K562 (cell line): ENCODE data around the gene ZNF791. TPM values are rescaled to one million over a fixed set of nuclear protein-coding genes. Genes with fewer than 3 reads are reported as not detected.

Experiments used
- ATF2 ChIP-seq: sonication (generic); formaldehyde crosslinking; IDR thresholded peaks from 2 replicates; pipeline ENCODE4 v1.8.1; 2022; ENCODE audit warnings: missing genetic modification reagents
- CBX3 ChIP-seq, 2 experiments: IDR thresholded peaks; 1 replicate in 1 of 2; 2 replicates in 1 of 2; pipeline ENCODE4 v1.6.1; 2012; ENCODE audit warnings: inconsistent platforms in 2 of 2, low read length in 2 of 2, borderline replicate concordance in 1 of 2, control low read depth in 1 of 2
- COPS2 ChIP-seq: fragments of 450-650 bp; conservative IDR thresholded peaks from 2 replicates; pipeline ENCODE4 v1.6.1; 2016; ENCODE audit warnings: mild to moderate bottlenecking, moderate library complexity
- CREB3 ChIP-seq: fragments of 450-650 bp; conservative IDR thresholded peaks from 2 replicates; pipeline ENCODE4 v1.6.1; 2016; ENCODE audit warnings: missing genetic modification characterization, low read depth, mild to moderate bottlenecking, missing compliant biosample characterization, moderate library complexity
- E2F3 ChIP-seq: fragments of 250-450 bp; sonication (Bioruptor Pico); IDR thresholded peaks from 2 replicates; pipeline ENCODE4 v1.4.0; 2020; ENCODE audit warnings: mild to moderate bottlenecking
- GATAD2A ChIP-seq: fragments of 450-650 bp; IDR thresholded peaks from 2 replicates; pipeline ENCODE4 v1.6.1; 2017
- GTF3C2 ChIP-seq: IDR thresholded peaks from 3 replicates; pipeline ENCODE4 v1.6.1; 2011; ENCODE audit warnings: borderline replicate concordance, mild to moderate bottlenecking, moderate library complexity; ENCODE audit not compliant: insufficient read length; ENCODE audit errors: extremely low read depth
- HDAC8 ChIP-seq: fragments of 450-650 bp; IDR thresholded peaks from 2 replicates; pipeline ENCODE4 v1.6.1; 2016; ENCODE audit warnings: mild to moderate bottlenecking, missing genetic modification characterization, moderate library complexity, missing compliant biosample characterization
- HNRNPL ChIP-seq: fragments of 200-400 bp; formaldehyde crosslinking; IDR thresholded peaks from 2 replicates; pipeline ENCODE4 v1.6.1; 2017; ENCODE audit warnings: low read depth, mild to moderate bottlenecking, low read length
- JUND ChIP-seq, 2 experiments: IDR thresholded peaks; 2 replicates in 1 of 2; 3 replicates in 1 of 2; pipeline ENCODE4 v1.6.1; 2011; ENCODE audit warnings: borderline replicate concordance in 2 of 2, low read depth in 2 of 2, low read length in 2 of 2, improper control_type of control experiment in 1 of 2, missing biosample characterization in 1 of 2, missing genetic modification characterization in 1 of 2, missing genetic modification reagents in 1 of 2
- MYC ChIP-seq, 2 experiments: fragments of 250-450 bp in 1 of 2; sonication (Bioruptor Pico) in 1 of 2; IDR thresholded peaks; 2 replicates each; pipeline versions ENCODE4 v1.5.1 to v1.6.1; 2012 to 2021; ENCODE audit warnings: low read depth in 2 of 2, borderline replicate concordance in 1 of 2, improper control_type of control experiment in 1 of 2, low read length in 1 of 2, mild to moderate bottlenecking in 1 of 2, moderate library complexity in 1 of 2
- SRSF7 ChIP-seq: fragments of 200-400 bp; formaldehyde crosslinking; optimal IDR thresholded peaks from 2 replicates; pipeline ENCODE3; 2017; ENCODE audit warnings: mild to moderate bottlenecking, low read depth, low read length
- TEAD2 ChIP-seq: fragments of 450-650 bp; IDR thresholded peaks from 2 replicates; pipeline ENCODE4 v1.6.1; 2016; ENCODE audit warnings: missing genetic modification characterization, control low read depth, missing compliant biosample characterization
- XRCC3 ChIP-seq: fragments of 450-650 bp; IDR thresholded peaks from 2 replicates; pipeline ENCODE4 v1.6.1; 2017; ENCODE audit warnings: mild to moderate bottlenecking, moderate library complexity
- XRCC4 ChIP-seq: IDR thresholded peaks from one replicate; pipeline ENCODE4 v1.6.1; 2011; ENCODE audit not compliant: insufficient read depth, insufficient read length; ENCODE audit errors: extremely low read depth
- ZNF263 ChIP-seq: sonication (generic); formaldehyde crosslinking; IDR thresholded peaks from 2 replicates; pipeline ENCODE4 v1.8.0; 2022; ENCODE audit warnings: mild to moderate bottlenecking, missing genetic modification reagents, borderline replicate concordance
- ZNF431 ChIP-seq: sonication (generic); formaldehyde crosslinking; IDR thresholded peaks from 2 replicates; pipeline ENCODE4 v1.8.0; 2022; ENCODE audit warnings: mild to moderate bottlenecking, missing genetic modification reagents
- ZNF584 ChIP-seq: fragments of 200-800 bp; sonication (Bioruptor generic); IDR thresholded peaks from 2 replicates; pipeline ENCODE4 v1.6.1; 2016; ENCODE audit warnings: low read depth, mild to moderate bottlenecking, missing genetic modification characterization, missing compliant biosample characterization
- ZNF639 ChIP-seq, 2 experiments: fragments of 200-800 bp in 1 of 2; sonication (Bioruptor generic) in 1 of 2; sonication (generic) in 1 of 2; formaldehyde crosslinking in 1 of 2; IDR thresholded peaks in 1 of 2; conservative IDR thresholded peaks in 1 of 2; 2 replicates each; pipeline versions ENCODE4 v1.5.0 to v1.6.1; 2016 to 2020; ENCODE audit warnings: missing compliant biosample characterization in 1 of 2, missing genetic modification characterization in 1 of 2, missing genetic modification reagents in 1 of 2
- polyA plus RNA-seq, 8 experiments: library from polyadenylated mRNA; depleted of rRNA in 4 of 8; stranded (reverse) in 5 of 8; unstranded in 3 of 8; fragments of >200 nt; fragmentation: Nextera tagmentation in 2 of 8; fragmentation: Illumina TruSeq in 1 of 8; extraction: Ambion mirVana in 2 of 8; extraction: Trizol in 1 of 8; gene quantifications; 2 replicates each; pipeline versions ENCODE4 v1.2.1 to v1.2.3, GENCODE V29; 2011 to 2014; ENCODE audit warnings: inconsistent platforms in 1 of 8, missing spikeins in 1 of 8
- total RNA-seq, 7 experiments: library from RNA; depleted of rRNA in 6 of 7; stranded (reverse); fragments of >200 nt in 6 of 7; fragmentation: Illumina TruSeq in 2 of 7; extraction: Trizol in 2 of 7; gene quantifications; 2 replicates each; pipeline versions ENCODE4 v1.2.1 to v1.2.3, GENCODE V29; 2011 to 2021; ENCODE audit warnings: low replicate concordance in 1 of 7

Gene ZNF791
- total and polyA plus RNA-seq, 9 of the 15 experiments (the other 6 are each of a cell fraction or from before 2014, with no cell fraction given): 7.8 to 22.7 (median 13.1) TPM

GRCh38 chr19:12610540-12611360, at the start of gene ZNF791, which contains the start of gene ZNF490 (continued):
- TF ChIP-seq MYC (IDR thresholded peaks at IDR 0.05; ENCODE audit: low read depth, low read length): peak; percentile 31; the same call in 1 of the 2 replicates
- no peak for TF ChIP-seq MYC (CRISPR knock-in tag; IDR thresholded peaks at IDR 0.05; ENCODE audit: borderline replicate concordance, low read depth)
- TF ChIP-seq SRSF7: no peak
- peak; percentile 63 for TF ChIP-seq JUND (IDR thresholded peaks at IDR 0.05; ENCODE audit: borderline replicate concordance, low read depth, low read length)
- TF ChIP-seq JUND (tag; IDR thresholded peaks at IDR 0.05; ENCODE audit: borderline replicate concordance, low read depth, low read length): peak; percentile 55; the same call in 1 of the 3 replicates
- TF ChIP-seq ZNF263 (CRISPR knock-in tag): no peak
- no peak for TF ChIP-seq GTF3C2
- TF ChIP-seq XRCC4: no peak
- no peak for TF ChIP-seq COPS2
- TF ChIP-seq ZNF431 (CRISPR knock-in tag): no peak
- no peak for TF ChIP-seq HDAC8 (tag)
- TF ChIP-seq ATF2 (CRISPR knock-in tag): no peak
- no peak for TF ChIP-seq XRCC3
- no peak for TF ChIP-seq E2F3 (CRISPR knock-in tag)
- TF ChIP-seq ZNF639 (CRISPR knock-in tag; conservative IDR thresholded peaks at IDR 0.05 in 1 of 2, IDR thresholded peaks at IDR 0.05 in 1 of 2): no peak
- TF ChIP-seq GATAD2A: no peak
- no peak for TF ChIP-seq ZNF584 (CRISPR knock-in tag)
- no peak for TF ChIP-seq CREB3 (tag)
- TF ChIP-seq CBX3 (IDR thresholded peaks at IDR 0.05; ENCODE audit: borderline replicate concordance in 1 of 2, low read length in 2 of 2): peak in 1 of 2 experiments; percentile 91; a peak in 1 of 3 replicates
- no peak for TF ChIP-seq HNRNPL
- TF ChIP-seq TEAD2: 0 out of 2 replicates have a peak, but pooled peaks have one; percentile 54
